GM21390 (cell line): ENCODE results near the gene TMEM38A.
"Not testable (repeated sequence)": the region's sequence is repeated elsewhere in the genome, so short reads cannot be mapped to it uniquely, and the experiment has no call there.

Source experiments
- ATAC-seq: cut with Tn5 transposase; IDR thresholded peaks from one replicate; pipeline ENCODE4 v1.9.1; 2021; ENCODE audit not compliant: unreplicated experiment

TMEM38A gene

DNA sequence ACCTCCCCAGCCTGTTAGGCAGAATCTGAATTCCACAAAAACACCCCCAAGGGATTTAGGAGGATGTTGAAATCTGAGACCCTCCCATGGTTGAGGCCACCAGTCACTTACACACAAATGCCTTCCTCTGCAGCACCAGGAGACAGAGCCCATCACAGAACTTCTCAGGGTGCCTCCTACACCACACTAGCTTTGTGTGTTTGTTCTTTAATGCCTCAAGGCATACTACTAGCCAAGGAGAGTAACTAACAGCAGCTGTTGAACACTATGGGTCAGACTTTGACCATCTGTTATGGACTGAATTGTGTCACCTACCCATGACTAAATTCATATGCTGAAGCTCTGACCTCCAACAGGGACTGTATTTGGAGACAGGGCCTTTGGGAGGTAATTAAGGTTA is 23.4 kb upstream of the TMEM38A start:
- no peak for ATAC-seq

DNA sequence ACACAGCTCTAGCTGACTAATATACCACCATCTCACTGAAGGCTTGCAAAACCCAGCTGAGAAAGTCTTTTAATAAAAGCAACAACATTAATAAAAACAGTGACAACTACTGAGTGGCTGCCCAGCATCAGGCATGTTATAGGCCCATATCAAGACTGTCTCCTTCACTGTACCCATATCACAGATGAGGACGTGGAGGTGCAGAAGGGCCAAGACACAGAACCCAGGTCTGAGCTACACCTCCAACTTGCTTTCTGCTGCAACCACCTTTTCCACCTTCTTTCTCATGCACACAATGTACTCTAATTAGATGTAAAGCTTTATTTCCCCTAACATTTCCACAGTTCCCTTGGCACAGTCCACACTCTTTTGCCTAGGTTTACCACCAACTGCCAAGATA is 22.3 kb upstream of the TMEM38A start:
- ATAC-seq = no peak

DNA sequence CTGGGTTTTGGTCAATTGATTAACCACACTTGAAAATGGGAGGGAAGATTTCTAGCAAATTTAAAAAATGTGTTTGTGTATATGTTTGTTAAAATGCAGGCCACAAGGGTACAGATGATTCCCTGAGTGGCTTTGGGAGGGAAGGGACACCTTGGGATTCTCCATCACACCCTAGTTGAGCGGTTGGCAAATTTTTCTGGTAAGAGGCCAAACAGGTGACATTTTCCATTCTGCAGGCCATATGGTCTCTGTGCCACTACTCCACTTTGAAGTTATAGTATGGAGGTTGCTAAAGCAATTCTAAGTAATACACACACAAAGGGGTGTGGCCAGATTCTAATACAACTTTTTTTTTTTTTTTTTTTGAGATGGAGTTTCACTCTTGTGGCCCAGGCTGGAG is 20.0 kb upstream of the TMEM38A start:
- ATAC-seq = no peak

DNA sequence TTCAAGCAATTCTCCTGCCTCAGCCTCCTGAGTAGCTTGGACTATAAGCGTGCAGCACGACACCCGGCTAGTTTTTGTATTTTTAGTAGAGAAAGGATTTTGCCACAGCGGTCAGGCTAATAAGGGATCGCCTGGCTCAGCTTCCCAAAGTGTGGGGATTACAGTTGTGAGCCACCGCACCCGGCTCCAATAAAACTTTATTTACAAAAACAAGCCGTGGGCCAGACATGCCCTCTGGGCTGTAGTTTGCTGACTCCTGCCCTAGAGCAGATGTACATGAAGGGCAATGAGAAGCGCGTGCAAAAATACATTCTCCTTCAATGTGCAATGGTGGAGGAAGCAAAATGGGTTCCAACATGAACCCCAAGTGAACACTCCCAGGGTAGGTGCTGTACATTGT is 19.2 kb upstream of the TMEM38A start:
- no peak for ATAC-seq

DNA sequence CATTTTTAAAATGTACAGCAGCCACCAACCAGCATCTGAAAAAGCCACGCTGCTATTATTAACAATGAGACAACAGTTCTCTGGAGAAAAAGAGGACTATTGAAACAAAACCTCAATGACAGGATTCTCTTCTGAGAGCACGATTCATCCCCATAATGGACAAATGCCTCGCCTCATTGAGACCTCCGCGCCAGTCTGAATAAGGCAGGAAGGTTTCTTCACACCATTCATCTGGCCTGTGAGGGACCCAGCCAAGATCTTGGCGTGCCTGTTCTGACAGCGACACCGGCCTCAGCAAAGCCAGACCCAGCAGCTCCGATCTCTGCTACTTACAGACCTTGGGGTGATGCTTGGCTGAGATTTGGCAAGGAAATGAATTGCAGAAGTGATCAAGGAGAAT is 15.8 kb upstream of the TMEM38A start:
- no peak for ATAC-seq

DNA sequence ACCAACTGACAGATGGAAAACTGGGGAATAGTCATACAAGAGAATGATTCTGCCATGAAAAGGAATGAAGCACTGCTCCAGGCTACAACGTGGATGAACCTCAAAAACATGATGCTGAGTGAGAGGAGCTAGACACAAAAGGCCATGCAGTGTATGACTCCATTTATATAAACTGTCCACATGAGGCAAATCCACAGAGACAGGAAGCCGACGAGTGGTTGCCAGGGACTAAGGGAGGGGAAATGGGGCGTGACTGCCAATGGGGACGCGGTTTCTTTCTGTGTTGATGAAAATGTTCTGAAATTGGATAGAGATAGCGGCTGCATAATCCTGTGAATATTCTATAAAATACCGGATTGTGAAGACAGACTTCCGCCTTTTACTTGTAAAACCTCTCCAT is 11.2 kb upstream of the TMEM38A start:
- no peak for ATAC-seq

DNA sequence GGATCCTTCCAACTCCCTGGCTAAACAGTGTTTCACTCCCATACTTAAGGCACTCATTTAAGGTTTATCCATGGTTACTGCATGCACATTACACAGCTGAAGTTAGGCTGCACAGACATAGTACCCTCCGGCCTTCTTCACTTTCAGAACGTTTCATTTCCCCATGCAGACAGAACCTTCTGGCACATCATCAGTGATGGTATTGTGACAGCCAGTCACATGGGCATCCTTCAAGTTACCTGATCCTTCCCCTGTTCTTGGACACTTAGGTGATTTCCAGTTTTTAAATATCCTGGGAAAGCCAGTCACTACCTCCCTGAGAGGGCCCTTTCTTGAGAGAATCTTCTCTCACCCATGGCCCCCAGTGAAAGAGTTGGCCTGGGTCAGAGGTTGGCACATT is 10.1 kb upstream of the TMEM38A start:
- no peak for ATAC-seq

DNA sequence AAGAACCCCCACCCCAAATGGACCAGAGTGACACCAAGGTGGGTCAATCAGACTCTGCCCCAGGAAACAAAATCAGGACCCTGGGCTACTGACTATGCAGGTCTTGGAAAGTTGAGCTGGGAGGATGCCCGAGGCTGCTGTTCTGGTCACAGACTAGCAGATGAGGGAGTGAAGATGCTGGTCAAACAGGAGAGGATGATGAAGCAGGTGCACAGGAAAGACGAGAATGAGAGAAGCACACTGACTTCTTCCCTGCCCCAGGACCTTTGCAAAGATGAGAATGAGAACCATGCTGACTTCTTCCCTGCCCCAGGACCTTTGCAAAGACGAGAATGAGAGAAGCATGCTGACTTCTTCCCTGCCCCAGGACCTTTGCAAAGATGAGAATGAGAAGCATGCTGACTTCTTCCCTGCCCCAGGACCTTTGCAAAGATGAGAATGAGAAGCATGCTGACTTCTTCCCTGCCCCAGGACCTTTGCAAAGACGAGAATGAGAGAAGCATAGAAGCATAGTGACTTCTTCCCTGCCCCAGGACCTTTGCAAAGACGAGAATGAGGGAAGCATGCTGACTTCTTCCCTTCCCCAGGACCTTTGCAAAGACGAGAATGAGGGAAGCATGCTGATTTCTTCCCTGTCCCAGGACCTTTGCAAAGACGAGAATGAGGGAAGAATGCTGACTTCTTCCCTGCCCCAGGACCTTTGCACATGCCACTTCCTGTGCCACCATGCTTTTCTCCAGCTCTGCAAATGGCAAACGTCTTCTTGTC is 9.3 kb upstream of the TMEM38A start:
- not testable (repeated sequence) for ATAC-seq

DNA sequence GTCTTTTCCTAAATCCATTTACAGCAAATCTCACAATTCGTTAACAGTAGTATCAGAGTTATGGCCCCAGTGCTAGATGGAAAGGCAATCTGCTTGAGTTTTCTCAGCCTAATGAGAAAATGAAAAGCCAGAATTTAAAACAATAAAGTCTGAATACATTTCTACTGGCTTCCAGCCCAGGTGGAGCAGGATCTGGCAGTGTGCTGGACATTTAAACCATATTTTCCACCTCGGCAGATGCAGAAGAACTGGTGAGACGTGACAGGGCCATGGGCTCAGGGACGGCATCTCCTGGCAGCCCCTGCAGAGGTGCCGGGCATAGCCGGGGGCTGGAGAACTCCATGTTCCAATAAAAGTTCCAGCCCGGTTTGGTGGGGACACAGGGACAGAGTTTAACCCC is 8.1 kb upstream of the TMEM38A start:
- ATAC-seq = no peak

DNA sequence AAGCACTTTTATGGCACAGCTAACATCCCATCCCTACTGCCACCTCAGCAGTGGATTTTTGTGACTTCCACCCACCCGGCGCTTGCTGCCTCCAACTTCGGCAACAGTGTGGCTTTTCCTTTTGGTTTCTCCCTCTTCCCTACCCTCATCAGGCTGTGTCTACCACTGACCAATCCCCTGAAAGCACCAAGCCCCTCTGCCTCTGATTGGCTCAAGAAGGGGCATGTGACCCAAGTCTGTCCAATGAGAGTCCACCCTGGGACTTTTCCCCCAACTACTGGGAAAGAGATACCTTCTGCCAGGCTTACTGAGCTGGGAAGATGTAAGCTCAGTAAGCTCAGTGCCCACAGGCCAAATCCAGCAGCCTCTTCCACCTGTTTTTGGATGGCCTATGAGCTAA is 6.8 kb upstream of the TMEM38A start:
- ATAC-seq = no peak

DNA sequence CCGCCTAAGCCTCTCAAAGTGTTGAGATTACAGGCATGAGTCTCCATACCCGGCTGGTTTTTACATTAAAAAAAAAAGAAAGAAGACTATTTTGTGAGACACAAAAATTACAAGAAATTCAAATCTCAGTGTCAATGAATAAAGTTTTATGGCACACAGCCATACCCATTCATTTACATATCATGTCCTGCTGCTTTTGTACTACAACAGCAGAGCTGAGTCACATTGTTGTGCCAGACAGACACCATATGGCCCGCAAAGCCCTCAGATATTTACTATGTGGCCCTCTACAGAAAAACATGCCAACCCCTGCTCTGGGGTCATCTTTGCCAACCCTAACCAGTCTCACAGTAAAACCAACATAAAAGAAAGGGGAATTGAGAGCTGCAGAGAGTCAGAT is 6.3 kb upstream of the TMEM38A start:
- ATAC-seq = no peak

DNA sequence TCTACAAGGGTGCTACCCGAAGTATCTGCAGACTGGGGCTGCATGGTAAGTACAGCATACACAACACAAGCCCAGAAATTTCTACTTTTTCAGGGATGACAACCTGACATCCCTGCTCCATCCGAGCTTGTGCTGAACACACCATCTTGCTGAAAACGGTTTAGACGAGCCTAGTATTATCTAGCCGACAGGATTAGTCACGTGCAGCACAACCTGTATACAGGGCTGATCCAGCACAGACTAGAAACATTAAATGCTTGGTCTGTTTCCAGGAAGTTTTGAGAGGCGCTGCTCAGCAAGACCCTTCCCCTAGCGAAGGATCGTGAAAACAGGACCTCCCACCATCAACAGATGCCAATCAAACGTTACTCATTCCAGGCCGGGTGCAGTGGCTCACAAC is 5.2 kb upstream of the TMEM38A start:
- no peak for ATAC-seq

DNA sequence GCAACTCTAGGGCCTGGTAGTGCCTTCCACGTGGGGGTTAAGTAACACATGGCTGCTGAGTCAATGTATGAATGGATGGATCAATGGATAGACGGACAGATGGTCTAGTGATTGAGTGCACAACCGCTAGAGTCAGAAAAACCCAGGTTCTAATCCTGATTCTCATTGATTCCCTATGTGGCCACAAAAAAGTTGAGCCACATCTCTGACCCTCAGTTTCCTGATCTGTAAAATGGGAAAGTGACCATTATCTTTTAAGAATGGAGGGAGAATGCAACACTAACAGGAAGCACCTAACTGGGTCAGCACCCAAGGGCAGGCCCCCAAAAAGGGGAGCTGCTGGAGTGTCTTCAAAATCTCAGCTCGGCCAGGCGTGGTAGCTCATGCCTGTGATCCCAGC is 3.6 kb upstream of the TMEM38A start:
- no peak for ATAC-seq

DNA sequence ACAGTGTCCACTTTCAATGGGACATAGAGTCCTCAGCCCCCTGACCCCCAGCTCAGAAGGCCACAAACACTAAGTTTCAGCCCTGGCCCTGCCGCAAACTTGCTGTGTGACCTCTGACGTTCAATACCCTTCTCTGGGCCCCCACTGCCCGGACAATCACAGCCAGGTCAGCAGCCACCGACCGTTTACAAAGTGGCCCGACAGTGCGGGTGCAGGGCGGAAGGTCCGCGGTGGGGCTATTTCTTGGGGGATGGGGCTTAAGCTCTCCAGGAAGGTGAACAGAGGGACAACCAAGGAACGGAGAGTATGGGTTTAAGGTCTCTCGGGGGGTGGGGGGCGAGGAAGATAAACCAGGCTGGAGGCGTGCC is 1.5 kb upstream of the TMEM38A start:
- ATAC-seq = no peak

DNA sequence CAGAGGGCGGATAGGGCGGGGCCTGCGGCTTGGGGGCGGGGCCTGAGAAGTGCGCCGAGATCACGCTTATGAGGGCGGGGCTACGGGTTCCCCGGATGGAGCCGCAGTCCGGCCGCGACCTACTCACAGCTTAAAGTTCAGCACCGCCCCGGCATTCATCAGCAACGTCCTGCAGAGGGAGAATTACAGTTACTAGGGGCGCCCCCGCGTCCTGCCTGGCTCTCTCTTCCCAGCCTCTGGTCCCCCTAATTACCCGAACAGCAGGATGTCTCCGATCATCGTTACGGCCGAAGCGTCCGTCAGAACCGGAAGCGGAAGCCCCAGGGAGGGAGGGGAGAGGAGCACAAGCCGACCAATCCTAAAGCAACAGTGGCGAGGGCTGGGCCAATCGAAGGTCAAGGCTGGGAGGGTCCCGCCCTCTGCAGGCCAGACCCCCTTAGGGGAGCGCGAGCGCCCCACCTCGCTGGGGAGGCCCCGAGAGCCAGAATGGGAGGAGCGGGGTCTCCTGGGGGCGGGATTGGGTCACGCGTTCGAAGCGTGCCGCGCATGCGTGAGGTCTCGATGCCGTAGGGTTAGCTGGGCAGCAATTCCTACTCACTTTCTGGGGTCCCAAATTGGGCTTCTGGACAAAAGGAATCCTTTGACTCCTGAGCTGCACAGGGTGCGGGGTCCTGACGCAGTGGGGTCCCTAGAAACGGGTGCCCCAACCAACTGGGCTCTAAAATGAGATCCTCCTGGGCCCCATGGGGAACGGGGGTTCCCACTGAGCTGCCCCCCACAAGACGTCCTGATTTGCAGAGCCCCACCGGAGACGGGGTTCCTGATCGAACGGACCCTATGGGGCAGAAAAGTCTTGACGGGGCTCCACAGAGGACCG is 869 bp upstream of the TMEM38A start, which contains the start of gene SMIM7:
TSS of gene SMIM7 (minus strand) at position 313 of the 877 bp plus-strand sequence. CDS start at position 279, 34 bp downstream.
- ATAC-seq = peak; percentile 87

DNA sequence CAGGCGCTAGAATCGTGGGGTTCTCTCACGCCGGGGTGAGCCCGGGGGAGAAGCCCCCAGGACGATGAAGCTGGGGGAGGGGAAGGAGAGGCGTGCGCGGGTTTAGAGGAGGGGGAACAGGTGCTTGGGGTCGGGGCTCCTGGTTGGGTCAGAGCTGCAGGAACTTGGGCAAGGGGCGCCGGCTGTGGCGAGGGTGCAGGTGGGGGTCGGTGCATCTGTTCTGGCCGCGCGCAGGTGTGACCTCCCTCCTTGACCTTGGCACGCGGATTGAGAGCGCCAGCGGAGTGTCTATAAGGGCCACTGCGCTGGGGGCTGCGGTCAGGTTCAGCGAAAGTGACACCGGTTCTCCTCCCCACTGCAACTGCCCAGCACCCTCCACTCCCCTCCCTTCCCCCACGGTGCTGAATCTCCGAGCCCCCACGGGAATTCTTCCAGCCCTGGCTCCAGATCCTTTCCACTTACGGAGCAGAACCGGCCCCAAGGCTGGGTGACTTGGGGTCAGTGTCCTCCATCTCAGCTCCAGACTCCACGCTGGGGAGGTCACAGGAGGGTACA is 618 bp downstream of the TMEM38A start:
- ATAC-seq = no peak

DNA sequence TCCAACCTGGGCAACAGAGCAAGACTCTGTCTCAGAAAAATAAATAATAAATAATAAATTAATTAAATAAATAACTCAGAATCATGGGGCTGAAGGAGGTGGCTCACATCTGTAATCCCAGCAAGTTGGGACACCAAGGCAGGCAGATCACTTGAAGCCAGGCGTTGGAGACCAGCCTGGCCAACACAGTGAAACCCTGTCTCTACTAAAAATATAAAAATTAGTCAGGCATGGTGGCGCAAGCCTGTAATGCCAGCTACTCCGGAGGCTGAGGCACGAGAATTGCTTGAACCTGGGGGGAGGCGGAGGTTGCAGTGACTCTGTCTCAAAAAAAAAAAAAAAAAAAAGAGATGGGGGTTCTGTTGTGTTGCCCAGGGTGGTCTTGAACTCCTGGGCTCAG is 7.2 kb downstream of the TMEM38A start:
- no peak for ATAC-seq

DNA sequence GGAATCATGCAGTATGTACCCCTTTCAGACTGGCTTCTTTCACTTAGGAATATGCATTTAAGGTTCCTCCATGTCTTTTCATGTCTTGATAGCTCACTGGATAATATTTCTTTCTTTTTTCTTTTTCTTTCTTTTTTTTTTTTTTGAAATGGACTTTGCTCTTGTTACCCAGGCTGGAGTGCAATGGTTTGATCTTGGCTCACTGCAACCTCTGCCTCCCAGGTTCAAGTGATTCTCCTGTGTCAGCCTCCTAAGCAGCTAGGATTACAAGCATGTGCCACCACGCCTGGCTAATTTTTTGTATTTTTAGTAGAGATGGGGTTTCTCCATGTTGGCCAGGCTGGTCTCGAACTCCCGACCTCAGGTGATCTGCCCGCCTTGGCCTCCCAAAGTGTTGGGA is 7.8 kb downstream of the TMEM38A start:
- ATAC-seq = not testable (repeated sequence)

DNA sequence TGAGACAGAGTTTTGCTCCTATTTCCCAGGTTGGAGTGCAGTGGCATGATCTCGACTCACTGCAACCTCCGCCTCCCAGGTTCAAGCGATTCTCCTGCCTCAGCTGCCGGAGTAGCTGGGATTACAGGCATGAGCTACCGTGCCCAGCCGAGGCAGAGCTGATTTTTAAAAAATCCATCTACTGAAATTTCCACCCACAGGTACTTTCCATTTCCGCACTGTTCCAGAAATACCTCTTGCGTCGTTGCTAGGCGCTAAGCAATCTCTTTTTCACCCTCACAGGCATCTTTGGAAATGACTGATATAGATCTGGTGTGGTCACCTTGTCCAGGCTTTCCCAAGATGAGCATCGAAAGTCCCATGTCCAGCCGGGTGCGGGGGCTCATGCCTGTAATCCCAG is 9.4 kb downstream of the TMEM38A start:
- ATAC-seq = no peak

DNA sequence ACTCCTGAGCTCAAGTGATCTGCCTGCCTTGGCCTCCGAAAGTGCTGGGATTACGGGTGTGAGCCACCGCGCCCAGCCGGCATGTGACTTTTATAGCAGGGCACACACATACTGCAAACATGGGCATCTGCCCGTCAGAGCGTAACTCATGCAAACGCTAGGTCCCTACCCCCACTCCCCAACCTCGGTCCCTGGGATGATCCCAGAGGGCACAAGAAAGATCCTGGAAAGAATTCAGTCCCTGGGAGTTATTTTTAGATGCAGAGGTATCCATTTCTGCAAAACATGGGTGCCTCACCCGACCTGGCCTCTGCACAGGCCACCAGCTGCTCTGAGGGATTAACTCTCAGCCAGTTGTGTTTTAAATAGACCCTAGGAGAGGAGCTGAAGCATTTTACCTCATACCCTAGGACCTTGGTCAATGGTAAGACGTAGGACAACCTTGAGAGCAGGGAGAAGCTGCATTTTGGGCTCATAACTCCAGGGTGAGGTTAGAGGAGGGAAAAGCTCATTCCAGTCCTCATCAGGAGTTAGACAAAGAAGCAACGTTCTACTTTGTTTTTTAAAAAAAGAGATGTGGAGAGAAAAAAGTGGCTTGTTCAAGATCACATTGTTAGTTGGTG is 10.8 kb downstream of the TMEM38A start:
- no peak for ATAC-seq

DNA sequence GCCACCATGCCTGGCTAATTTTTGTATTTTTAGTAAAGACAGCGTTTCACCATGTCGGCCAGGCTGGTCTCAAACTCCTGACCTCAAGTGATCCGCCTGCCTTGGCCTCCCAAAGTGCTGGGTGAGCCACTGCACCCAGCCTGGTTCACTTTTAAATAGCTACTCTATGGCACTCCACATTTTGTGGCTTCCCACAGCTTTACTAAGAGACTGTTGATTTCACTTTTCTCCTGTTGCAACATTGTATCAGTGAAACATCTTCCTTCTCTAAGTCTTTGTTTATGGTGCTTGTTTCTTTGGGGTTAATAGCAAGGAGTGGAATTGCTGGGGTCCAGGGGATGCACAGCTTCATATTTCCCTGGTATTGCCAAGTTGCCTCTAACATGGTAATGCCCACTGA is 12.3 kb downstream of the TMEM38A start:
- ATAC-seq = no peak

DNA sequence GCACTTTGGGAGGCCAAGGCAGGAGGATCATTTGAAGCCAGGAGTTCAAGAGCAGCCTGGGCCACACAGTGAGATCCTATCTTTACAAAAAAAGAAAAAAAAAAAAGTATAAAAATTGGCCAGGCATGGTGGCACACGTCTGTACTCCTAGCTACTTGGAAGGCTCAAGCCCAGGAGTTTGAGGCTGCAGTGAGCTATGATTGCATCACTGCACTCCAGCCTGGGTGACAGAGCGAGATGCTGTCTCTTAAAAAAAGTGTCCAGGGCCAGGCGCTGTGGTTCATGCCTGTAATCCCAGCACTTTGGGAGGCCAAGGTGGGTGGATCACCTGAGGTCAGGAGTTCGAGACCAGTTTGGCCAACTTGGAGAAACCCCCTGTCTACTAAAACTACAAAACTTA is 12.9 kb downstream of the TMEM38A start:
- ATAC-seq = not testable (repeated sequence)
